Central memory CD8-positive, alpha-beta T cell (primary cell): ENCODE data around the gene ZNF8.
"Not testable (repeated sequence)": the region's sequence is repeated elsewhere in the genome, so short reads cannot be mapped to it uniquely, and the experiment has no call there.

Experiments
- ATAC-seq: fragments of 150-1000 bp; cut with Tn5 transposase; replicated peaks from 2 replicates; pipeline ENCODE4 v1.10.0; 2022; ENCODE audit warnings: mild to moderate bottlenecking, moderate FRiP score, moderate number of reproducible peaks; ENCODE audit not compliant: poor library complexity, severe bottlenecking; ENCODE audit errors: extremely low read depth
- DNase-seq, 2 donors: peaks; one replicate each; pipeline ENCODE4 v3.0.0; 2021; ENCODE audit warnings: low spot score in 2 of 2
- H3K27ac Mint-ChIP-seq: one replicate; pipeline ENCODE4 v1.8.0; 2022; ENCODE audit warnings: low read depth, mild to moderate bottlenecking, moderate library complexity, mixed read lengths
- H3K27me3 Mint-ChIP-seq: one replicate; pipeline ENCODE4 v1.8.0; 2022; ENCODE audit warnings: mixed read lengths
- H3K36me3 Mint-ChIP-seq: one replicate; pipeline ENCODE4 v1.8.0; 2022; ENCODE audit warnings: mild to moderate bottlenecking, moderate library complexity, mixed read lengths; ENCODE audit not compliant: insufficient read depth
- H3K4me1 Mint-ChIP-seq: one replicate; pipeline ENCODE4 v1.8.0; 2022; ENCODE audit warnings: mixed read lengths
- H3K4me3 Mint-ChIP-seq: one replicate; pipeline ENCODE4 v1.8.0; 2022; ENCODE audit warnings: mild to moderate bottlenecking, moderate library complexity, mixed read lengths
- H3K9me3 Mint-ChIP-seq: one replicate; pipeline ENCODE4 v1.8.0; 2022; ENCODE audit warnings: mixed read lengths

The ZNF8 gene

DNA sequence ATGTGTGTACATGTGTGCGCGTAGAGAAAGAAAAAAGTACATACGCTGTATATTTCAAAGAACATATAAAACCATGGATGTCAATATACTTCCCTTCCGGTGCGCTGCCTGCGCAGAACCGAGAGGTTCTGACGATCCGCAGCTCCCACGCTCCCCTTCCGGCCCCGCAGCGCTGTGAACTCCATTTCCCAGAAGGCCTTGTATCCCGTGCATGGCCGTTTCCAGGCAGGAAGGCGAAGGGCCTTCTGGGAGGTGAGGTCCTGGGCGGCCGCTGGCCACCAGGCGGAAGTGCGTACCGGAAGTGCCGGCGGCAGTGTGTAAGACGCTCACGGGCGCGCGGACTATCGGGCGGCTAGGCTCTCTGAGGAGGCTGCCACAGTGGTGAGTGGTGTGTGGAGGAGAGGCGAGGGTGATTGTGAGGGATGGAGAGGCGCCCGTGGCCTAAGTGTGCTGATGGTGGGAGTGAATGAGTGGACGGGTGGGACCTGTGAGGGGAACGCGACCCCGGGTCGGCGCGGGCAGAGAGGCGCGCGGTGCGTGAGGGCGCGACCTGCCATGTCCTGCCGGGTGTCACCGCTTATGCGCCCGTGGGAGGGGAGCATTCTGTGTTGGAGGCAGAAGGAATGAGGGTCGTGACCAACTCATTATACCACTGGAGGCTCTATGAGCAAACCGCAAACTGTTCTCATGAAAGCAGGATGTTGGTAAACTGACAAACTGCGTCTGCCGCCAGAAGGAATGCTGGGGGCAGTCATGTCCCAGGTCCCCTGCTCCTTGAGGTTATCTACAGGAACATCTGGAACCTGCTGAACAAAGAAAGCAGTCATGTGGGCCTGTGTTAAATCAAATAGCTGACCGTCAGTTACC is 26.5 kb downstream of the ZNF8 start, which contains the start of gene ERVK3-1:
TSS of gene ERVK3-1 (plus strand) at position 313 of the 867 bp plus-strand sequence. CDS start 6,792 bp downstream, outside the sequence.
- H3K9me3 Mint-ChIP-seq: no peaks in the 10 kb centered on the region
- peak within 1 kb of the TSS; percentile 94 for H3K4me3 Mint-ChIP-seq
- peaks cover 41% of the 10 kb centered on the region for H3K36me3 Mint-ChIP-seq
- H3K27me3 Mint-ChIP-seq: no peaks in the 10 kb centered on the region
- H3K4me1 Mint-ChIP-seq: peaks cover 52% of the 10 kb centered on the region
- peak within 1 kb of the TSS; percentile 98 for H3K27ac Mint-ChIP-seq
- peak; percentile 80 to 92 for DNase-seq
- peak; percentile 95 for ATAC-seq

DNA sequence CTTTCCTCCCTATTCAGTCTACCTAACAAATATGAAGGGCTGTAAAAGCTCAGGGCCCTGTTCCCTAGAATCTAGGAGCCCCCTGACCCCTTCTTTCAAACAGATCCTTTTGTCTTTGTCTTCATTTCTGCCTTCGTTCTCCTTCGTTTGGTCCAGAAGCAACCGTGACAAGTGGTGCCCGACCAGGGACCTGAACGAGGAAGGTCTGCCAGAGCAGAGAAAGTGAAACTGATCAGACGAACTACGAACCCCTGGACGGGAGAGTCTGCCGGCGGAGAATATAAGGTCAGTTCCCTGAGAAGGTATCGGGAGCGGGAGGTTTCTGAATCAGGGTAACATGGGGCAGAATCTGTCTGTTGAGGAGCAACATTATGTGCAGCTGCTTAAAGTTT is 27.2 kb downstream of the ZNF8 start:
- Mint-ChIP-seq H3K4me3 (peak overlapping the region; percentile 94), H3K36me3 (peaks cover 40% of the 10 kb centered on the region), H3K9me3 (no peaks in the 10 kb centered on the region), H3K27ac (peak overlapping the region; percentile 98), H3K4me1 (peaks cover 55% of the 10 kb centered on the region), H3K27me3 (no peaks in the 10 kb centered on the region)
- ATAC-seq (no peak), DNase-seq (no peak)

DNA sequence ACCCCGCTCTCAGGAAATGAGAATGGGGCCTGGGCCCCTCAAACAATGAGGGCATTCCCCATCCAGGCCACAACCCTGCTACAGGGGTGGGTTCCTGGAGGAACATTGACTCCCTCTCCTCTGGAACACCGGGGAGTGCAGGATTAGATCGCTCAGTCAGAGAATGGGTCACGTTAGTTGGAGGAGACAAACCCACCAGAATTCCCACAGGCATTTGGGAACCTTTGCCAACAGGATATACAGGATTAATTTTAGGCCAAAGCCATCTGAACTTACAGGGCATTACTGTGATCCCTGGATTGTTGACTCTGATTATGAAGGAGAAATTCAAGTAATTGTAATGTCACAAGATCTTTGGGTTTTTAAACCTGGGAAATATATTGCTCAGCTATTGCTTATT is 29.0 kb downstream of the ZNF8 start:
- no peaks in the 10 kb centered on the region for H3K9me3 Mint-ChIP-seq
- no peak overlapping the region for H3K27ac Mint-ChIP-seq
- no peak overlapping the region for H3K4me3 Mint-ChIP-seq
- peaks cover 47% of the 10 kb centered on the region for H3K36me3 Mint-ChIP-seq
- H3K4me1 Mint-ChIP-seq: peaks cover 55% of the 10 kb centered on the region
- ATAC-seq (no peak), DNase-seq (no peak)
- no peaks in the 10 kb centered on the region for H3K27me3 Mint-ChIP-seq

DNA sequence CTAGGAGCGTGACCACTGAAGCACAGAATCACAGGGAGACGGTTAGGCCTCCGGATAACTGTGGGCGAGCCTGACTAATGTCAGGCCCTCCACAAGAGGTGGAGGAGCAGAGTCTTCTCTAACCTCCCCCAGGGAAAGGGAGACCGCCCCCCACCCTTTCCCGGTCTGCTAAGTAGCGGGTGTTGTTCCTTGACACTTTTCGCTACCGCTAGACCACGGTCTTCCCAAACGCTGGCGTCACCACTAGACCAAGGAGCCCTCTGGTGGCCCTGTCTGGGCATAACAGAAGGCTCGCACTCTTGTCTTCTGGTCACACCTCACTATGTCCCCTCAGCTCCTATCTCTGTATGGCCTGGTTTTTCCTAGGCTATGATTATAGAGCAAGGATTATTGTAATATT is 31.9 kb downstream of the ZNF8 start:
- H3K9me3 Mint-ChIP-seq, H3K4me3 Mint-ChIP-seq, H3K27ac Mint-ChIP-seq, ATAC-seq, DNase-seq, H3K27me3 Mint-ChIP-seq: not testable (repeated sequence)
- peaks cover 42% of the 10 kb centered on the region for H3K4me1 Mint-ChIP-seq
- H3K36me3 Mint-ChIP-seq: peaks cover 64% of the 10 kb centered on the region

DNA sequence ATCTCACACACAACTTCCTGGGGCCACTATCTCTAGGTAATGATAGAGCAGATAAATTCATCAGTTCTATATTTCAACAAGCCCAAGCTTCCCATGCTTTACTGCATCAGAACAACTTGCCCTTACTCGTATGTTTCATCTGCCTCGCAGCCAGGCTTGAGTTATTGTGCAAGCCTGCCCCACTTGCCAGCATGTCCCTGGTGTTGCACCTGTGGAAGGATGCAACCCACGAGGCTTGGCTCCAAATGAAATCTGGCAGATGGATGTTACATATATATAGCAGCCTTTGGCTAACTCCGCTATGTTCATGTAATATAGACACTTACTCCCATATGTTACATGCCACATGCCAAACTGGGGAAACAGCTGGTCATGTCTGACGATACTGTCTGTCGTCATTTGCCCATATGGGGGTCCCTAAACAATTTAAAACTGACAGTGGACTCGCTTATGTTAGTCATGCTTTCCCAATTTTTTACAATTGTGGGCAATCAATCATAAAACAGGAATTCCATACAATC is 32.6 kb downstream of the ZNF8 start:
- ATAC-seq: no peak
- peaks cover 62% of the 10 kb centered on the region for H3K36me3 Mint-ChIP-seq

DNA sequence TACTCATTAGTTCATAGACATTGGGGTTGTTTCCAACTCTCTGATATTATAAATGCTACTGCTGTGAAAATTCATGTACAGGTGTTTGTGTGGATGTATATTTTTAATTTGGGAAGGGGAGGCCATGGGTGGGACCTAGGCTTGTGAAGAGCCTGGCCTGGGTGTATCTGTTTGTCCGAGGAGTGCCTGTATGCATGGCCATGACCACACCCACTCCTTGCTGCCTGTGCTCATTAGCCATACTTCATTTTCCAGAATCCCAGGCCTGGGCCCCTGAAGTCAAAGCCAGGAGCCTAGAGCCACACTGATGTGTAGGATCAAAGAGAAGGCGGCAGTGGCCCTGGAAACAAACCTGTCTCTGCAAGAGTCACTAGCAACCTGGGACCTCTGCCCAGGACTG is 36.8 kb downstream of the ZNF8 start:
- Mint-ChIP-seq H3K4me1 (no peaks in the 10 kb centered on the region), H3K36me3 (peaks cover 38% of the 10 kb centered on the region), H3K9me3 (no peaks in the 10 kb centered on the region), H3K27me3 (no peaks in the 10 kb centered on the region), H3K4me3 (no peak overlapping the region), H3K27ac (no peak overlapping the region)
- DNase-seq (no peak), ATAC-seq (no peak)

More for the DNA sequence above, 32.6 kb downstream of the ZNF8 start:
- Mint-ChIP-seq H3K27me3 (no peaks in the 10 kb centered on the region), H3K27ac (no peak overlapping the region), H3K9me3 (no peaks in the 10 kb centered on the region), H3K4me3 (no peak overlapping the region), H3K4me1 (peaks cover 35% of the 10 kb centered on the region)
- no peak for DNase-seq

DNA sequence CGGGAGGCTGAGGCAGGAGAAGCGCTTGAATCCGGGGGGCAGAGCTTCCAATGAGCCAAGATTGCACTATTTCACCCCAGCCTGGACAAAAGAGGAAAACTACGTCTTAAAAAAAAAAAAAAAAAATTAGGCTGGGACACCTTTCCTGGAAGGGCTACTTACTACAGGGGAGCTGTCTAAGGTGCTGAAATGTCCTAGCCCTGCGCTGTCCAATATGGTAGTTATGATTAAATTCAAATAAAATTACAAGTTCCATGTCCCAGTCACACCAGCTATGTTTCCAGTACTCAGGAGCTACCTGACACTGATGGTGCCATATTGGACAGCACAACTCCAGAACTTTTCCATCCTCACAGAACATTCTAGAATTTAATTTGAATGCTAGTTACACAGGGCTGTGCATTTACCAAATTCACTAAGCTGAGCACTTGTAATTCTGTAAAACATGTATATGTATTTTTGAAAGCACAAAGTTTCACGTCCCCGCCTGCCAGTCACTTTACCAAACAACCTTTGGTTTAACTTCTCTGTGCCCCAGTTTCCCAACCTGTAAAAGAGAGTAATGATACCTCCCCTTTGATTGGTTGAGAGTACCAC is 38.8 kb downstream of the ZNF8 start:
- H3K4me3 Mint-ChIP-seq: no peak overlapping the region
- DNase-seq: no peak
- H3K36me3 Mint-ChIP-seq: peaks cover 29% of the 10 kb centered on the region
- H3K9me3 Mint-ChIP-seq: no peaks in the 10 kb centered on the region
- no peaks in the 10 kb centered on the region for H3K27me3 Mint-ChIP-seq
- no peaks in the 10 kb centered on the region for H3K4me1 Mint-ChIP-seq
- ATAC-seq: no peak
- no peak overlapping the region for H3K27ac Mint-ChIP-seq

DNA sequence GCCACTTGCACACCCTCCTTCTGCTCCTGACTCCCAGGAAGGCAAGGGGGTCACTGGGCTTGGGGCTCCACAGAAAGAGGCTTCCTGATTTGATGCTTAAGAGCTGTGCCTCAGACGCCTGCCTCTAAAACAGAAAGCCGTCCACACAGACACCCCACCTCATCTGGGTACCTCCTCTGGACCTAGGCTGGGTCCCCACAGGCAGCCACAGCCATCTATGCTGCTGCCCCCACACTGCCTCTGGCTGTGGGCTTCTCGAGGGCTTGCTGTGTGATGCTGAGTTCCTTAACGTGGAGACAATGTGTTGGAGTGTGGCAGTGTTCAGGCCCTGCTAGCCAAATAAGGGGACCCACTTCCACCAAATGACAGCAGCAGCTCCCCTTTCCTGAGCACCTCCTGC is 39.5 kb downstream of the ZNF8 start:
- no peak for ATAC-seq
- H3K9me3 Mint-ChIP-seq: no peaks in the 10 kb centered on the region
- no peak overlapping the region for H3K4me3 Mint-ChIP-seq
- H3K4me1 Mint-ChIP-seq: no peaks in the 10 kb centered on the region
- peaks cover 22% of the 10 kb centered on the region for H3K36me3 Mint-ChIP-seq
- no peaks in the 10 kb centered on the region for H3K27me3 Mint-ChIP-seq
- no peak overlapping the region for H3K27ac Mint-ChIP-seq
- no peak for DNase-seq

DNA sequence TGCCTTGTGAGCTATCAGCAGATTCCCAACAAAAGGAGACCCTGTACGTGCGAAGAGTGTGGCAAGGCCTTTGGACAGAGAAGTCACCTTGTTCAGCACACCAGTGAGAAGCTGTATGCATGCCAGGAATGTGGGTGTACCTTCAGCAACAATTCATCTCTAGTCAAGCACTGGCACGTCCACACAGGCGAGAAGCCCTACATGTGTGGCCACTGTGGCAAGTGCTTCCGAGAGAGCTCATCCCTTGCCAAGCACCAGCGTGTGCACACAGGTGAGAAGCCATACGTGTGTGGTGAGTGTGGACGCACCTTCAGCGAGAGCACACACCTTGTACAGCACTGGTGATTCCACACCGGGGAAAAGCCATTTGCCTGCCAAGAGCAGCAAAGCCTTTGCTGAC is 40.5 kb downstream of the ZNF8 start:
- Mint-ChIP-seq H3K27me3 (no peaks in the 10 kb centered on the region), H3K4me1 (no peaks in the 10 kb centered on the region)
- ATAC-seq: no peak

DNA sequence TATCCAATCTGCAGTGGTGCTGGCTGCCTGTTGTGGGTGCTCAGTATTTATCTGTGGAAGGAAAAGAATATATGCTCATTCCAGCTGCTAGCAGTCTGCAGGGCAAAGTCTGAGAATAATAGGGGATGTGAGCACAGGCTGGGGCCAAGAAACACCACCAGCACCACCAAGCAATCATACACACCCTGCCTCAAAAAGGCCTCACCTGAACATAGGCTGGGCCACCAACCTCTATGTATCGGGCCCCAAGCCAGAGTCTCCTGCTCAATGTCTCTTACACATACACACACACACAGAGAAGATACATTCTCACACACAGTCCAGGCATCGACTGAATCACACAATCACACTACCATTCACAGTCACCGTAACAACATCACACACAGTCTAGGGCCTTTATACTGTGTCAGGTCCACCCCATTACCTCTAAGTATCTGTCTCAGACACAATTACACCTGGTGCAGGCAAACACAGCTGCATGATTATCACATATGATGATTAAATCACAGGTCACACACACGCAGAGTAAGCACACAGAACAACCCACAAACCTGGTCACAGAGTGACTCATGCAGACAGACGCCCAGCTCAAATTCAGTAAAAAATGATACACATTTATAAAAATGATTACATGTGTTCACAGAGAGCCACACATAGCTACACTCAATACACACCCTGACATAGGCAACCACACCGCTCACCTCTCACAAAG is 46.7 kb downstream of the ZNF8 start:
- DNase-seq: no peak
- H3K36me3 Mint-ChIP-seq: no peaks in the 10 kb centered on the region
- H3K27ac Mint-ChIP-seq: no peak overlapping the region
- no peaks in the 10 kb centered on the region for H3K27me3 Mint-ChIP-seq
- no peaks in the 10 kb centered on the region for H3K9me3 Mint-ChIP-seq
- H3K4me3 Mint-ChIP-seq: no peak overlapping the region
- peaks cover 7% of the 10 kb centered on the region for H3K4me1 Mint-ChIP-seq
- no peak for ATAC-seq

More for the DNA sequence above, 40.5 kb downstream of the ZNF8 start:
- Mint-ChIP-seq H3K27ac (no peak overlapping the region), H3K4me3 (no peak overlapping the region), H3K9me3 (no peaks in the 10 kb centered on the region), H3K36me3 (peaks cover 16% of the 10 kb centered on the region)
- no peak for DNase-seq

DNA sequence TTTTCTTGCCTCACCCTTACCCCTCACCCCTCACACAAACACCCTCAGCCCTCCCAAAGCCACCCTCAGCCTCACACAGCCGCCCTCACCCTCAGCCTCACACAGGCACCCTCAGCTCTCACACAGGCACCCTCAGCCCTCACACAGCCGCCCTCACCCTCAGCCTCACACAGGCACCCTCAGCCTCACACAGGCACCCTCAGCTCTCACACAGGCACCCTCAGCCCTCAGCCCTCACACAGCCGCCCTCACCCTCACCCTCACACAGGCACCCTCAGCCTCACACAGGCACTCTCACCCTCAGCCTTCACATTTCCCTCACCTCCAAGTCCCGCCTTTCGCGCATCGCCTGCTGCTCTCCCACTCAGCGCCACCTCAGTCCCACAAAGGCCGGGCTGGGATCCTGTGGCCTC is 47.8 kb downstream of the ZNF8 start:
- peak; percentile 57 for ATAC-seq
- no peaks in the 10 kb centered on the region for H3K9me3 Mint-ChIP-seq
- no peak overlapping the region for H3K4me3 Mint-ChIP-seq

DNA sequence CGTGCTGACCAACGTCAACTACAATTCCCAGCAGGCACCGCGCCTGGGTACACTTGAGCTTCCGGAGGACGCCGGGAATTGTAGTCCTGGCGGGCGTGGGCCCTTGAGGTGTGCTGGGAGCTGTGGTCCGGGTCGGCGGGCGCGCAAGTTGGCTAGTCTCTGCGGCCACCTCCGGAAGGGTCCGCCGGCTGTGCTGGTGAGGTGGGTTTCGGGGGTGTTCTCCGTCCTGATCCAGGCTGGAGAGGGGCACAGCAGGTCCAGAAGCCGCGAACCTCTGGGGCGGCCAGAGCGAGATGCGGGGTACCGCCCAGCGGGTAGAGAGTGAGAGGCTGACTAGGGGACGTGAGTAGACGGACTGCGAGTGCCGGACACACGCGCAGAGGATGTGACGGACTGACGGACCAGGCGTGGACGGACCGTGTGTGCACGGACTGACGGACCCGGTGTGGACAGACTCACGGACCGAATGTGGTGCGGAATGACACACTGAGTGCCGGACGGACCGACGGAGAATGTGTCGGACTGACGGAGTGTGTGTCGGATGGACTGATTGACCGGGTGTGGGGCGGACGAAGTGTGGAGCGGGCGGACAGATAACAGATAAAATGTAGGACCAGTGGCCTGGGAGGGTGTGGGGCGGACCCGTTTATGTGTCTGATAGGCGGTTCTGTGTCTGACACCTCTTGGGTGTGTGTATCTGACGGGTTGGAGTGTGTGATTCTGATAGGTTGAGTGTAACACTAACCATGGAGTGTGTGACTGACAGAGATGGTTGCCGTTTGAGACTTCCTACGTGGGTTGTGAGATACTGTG is 48.4 kb downstream of the ZNF8 start, which contains the start of gene ZSCAN22:
TSS of gene ZSCAN22 (plus strand) at position 81 of the 813 bp plus-strand sequence. CDS start 7,809 bp downstream, outside the sequence.
- peaks cover 7% of the 10 kb centered on the region for H3K4me1 Mint-ChIP-seq
- H3K27ac Mint-ChIP-seq: no peak within 1 kb of the TSS
- no peaks in the 10 kb centered on the region for H3K36me3 Mint-ChIP-seq
- peak; percentile 84 for ATAC-seq
- H3K27me3 Mint-ChIP-seq: no peaks in the 10 kb centered on the region
- DNase-seq: peak; percentile 82 to 83
- no peak within 1 kb of the TSS for H3K4me3 Mint-ChIP-seq
- H3K9me3 Mint-ChIP-seq: no peaks in the 10 kb centered on the region

More for the DNA sequence above, 47.8 kb downstream of the ZNF8 start:
- DNase-seq: no peak
- H3K27me3 Mint-ChIP-seq: no peaks in the 10 kb centered on the region
- H3K4me1 Mint-ChIP-seq: peaks cover 7% of the 10 kb centered on the region
- no peaks in the 10 kb centered on the region for H3K36me3 Mint-ChIP-seq
- no peak overlapping the region for H3K27ac Mint-ChIP-seq
